ENCODE measurements around the gene SYNE3. TPM values are rescaled to one million over a fixed set of nuclear protein-coding genes. Genes with fewer than 3 reads are reported as not detected.

SYNE3 gene
- polyA plus RNA-seq, 1 donor (not counting 4 experiments of a cell fraction or from before 2014, with no cell fraction given) = 1.0 TPM

- dilution Hi-C loops (cut with MboI; ENCODE audit: extremely low pct_ligation_motif_present, low sequenced_read_pairs) = loop anchor here (25.0 kb wide), 1 partner anchor 405 kb away; no protein-coding TSS in a partner anchor
- H3K4me2 ChIP-seq (ENCODE audit: control insufficient read depth, extremely low read depth, insufficient read depth, low read depth, low read length) = no peak overlapping the region
- H2AFZ ChIP-seq (ENCODE audit: control insufficient read depth, low read length) = no peak overlapping the region
- H3K36me3 ChIP-seq (ENCODE audit: control insufficient read depth in 2 of 2, extremely low read depth in 1 of 2, insufficient read depth in 2 of 2, low read length in 2 of 2) = no peaks in the 10 kb centered on the region
- no peaks in the 10 kb centered on the region for H4K20me1 ChIP-seq (ENCODE audit: control insufficient read depth, extremely low read depth, insufficient read depth, low read length)
- H3K9me3 ChIP-seq (ENCODE audit: control insufficient read depth, low read depth, low read length) = no peaks in the 10 kb centered on the region
- TF ChIP-seq EZH2 (IDR thresholded peaks at IDR 0.05; ENCODE audit: low read length) = no peak
- no peak for TF ChIP-seq CTCF (optimal IDR thresholded peaks at IDR 0.05 in 1 of 3, IDR thresholded peaks at IDR 0.05 in 1 of 3, conservative IDR thresholded peaks at IDR 0.05 in 1 of 3; ENCODE audit: extremely low read depth in 1 of 3, insufficient read depth in 2 of 3, low read length in 3 of 3)
- no peak overlapping the region for H3K4me3 ChIP-seq (ENCODE audit: control insufficient read depth in 2 of 3, extremely low read depth in 1 of 3, insufficient read depth in 2 of 3, low read depth in 1 of 3, low read length in 3 of 3)
- H3K9me1 ChIP-seq (ENCODE audit: control insufficient read depth, extremely low read depth, insufficient read depth, low read length) = no peaks in the 10 kb centered on the region
- H3K27me3 ChIP-seq (ENCODE audit: control insufficient read depth, extremely low read depth, insufficient read depth, low read length) = no peaks in the 10 kb centered on the region
- FAIRE-seq = no peak
- DNase-seq (ENCODE audit: low read depth, low spot score) = no peak
- H3K9ac ChIP-seq (ENCODE audit: control insufficient read depth, extremely low read depth, insufficient read depth, low read length) = no peak overlapping the region
- no peaks in the 10 kb centered on the region for H3K79me2 ChIP-seq (ENCODE audit: control insufficient read depth, insufficient read depth, low read length)
- no peaks in the 10 kb centered on the region for H3K4me1 ChIP-seq (ENCODE audit: control insufficient read depth, extremely low read depth, insufficient read depth, low read length)
- H3K27ac ChIP-seq (ENCODE audit: control insufficient read depth, insufficient read depth, low read length) = no peak overlapping the region
Observed at GRCh38 chr14:95557291-95557690, 40.8 kb upstream of the SYNE3 start.

- Histone ChIP-seq H3K4me3 (ENCODE audit: control insufficient read depth in 2 of 3, extremely low read depth in 1 of 3, insufficient read depth in 2 of 3, low read depth in 1 of 3, low read length in 3 of 3) (no peak overlapping the region), H3K9ac (ENCODE audit: control insufficient read depth, extremely low read depth, insufficient read depth, low read length) (no peak overlapping the region), H3K9me3 (ENCODE audit: control insufficient read depth, low read depth, low read length) (no peaks in the 10 kb centered on the region), H3K27ac (ENCODE audit: control insufficient read depth, insufficient read depth, low read length) (no peak overlapping the region), H3K4me1 (ENCODE audit: control insufficient read depth, extremely low read depth, insufficient read depth, low read length) (no peaks in the 10 kb centered on the region), H3K27me3 (ENCODE audit: control insufficient read depth, extremely low read depth, insufficient read depth, low read length) (no peaks in the 10 kb centered on the region), H3K79me2 (ENCODE audit: control insufficient read depth, insufficient read depth, low read length) (no peaks in the 10 kb centered on the region), H3K4me2 (ENCODE audit: control insufficient read depth, extremely low read depth, insufficient read depth, low read depth, low read length) (no peak overlapping the region), H3K36me3 (ENCODE audit: control insufficient read depth in 2 of 2, extremely low read depth in 1 of 2, insufficient read depth in 2 of 2, low read length in 2 of 2) (no peaks in the 10 kb centered on the region), H3K9me1 (ENCODE audit: control insufficient read depth, extremely low read depth, insufficient read depth, low read length) (no peaks in the 10 kb centered on the region), H4K20me1 (ENCODE audit: control insufficient read depth, extremely low read depth, insufficient read depth, low read length) (no peaks in the 10 kb centered on the region), H2AFZ (ENCODE audit: control insufficient read depth, low read length) (no peak overlapping the region)
- FAIRE-seq (no peak), DNase-seq (ENCODE audit: low read depth, low spot score) (no peak)
- TF ChIP-seq CTCF (optimal IDR thresholded peaks at IDR 0.05 in 1 of 3, IDR thresholded peaks at IDR 0.05 in 1 of 3, conservative IDR thresholded peaks at IDR 0.05 in 1 of 3; ENCODE audit: extremely low read depth in 1 of 3, insufficient read depth in 2 of 3, low read length in 3 of 3) (no peak), EZH2 (IDR thresholded peaks at IDR 0.05; ENCODE audit: low read length) (no peak)
- dilution Hi-C loops (cut with MboI; ENCODE audit: extremely low pct_ligation_motif_present, low sequenced_read_pairs) = loop anchor here (25.0 kb wide), 1 partner anchor 407 kb away; no protein-coding TSS in a partner anchor
Observed at GRCh38 chr14:95555053-95555452, 38.6 kb upstream of the SYNE3 start.
